Left ventricle myocardium superior (tissue), 1 donor: Measurements from ENCODE around the gene P2RY14. TPM values are rescaled to one million over a fixed set of nuclear protein-coding genes. Genes with fewer than 3 reads are reported as not detected.
A peak's percentile ranks its signal among the peaks of the same experiment; 100 is the strongest.

Experiments
- ATAC-seq: fragments of 200-7000 bp; cut with Tn5 transposase; one replicate; pipeline ENCODE4 v1.9.1; 2020; ENCODE audit warnings: mild to moderate bottlenecking, moderate library complexity
- DNase-seq: peaks from one replicate; pipeline ENCODE4 v3.0.0-alpha.2; 2020
- intact Hi-C: fragments of 100-400 bp; cut with micrococcal nuclease; formaldehyde crosslinking; loops from one replicate; pipeline ENCODE4 v1.11.0; 2022
- total RNA-seq: library from RNA; stranded (reverse); fragmentation: NEBNext Ultra II Directional; extraction: Animal tissue kit (Norgen Biotek cat#: 25700); gene quantifications from one replicate; pipeline ENCODE4 v1.2.1, GENCODE V29; 2021
- donor health status: DM: no; HTN: yes; CAD: no; lungs with severe emphysema.

Gene P2RY14
- total RNA-seq, 1 donor from 2014 or later = 4.4 TPM

GRCh38 chr3:151227266-151227806, 51.0 kb downstream of the P2RY14 start:
- ATAC-seq (peak; percentile 22), DNase-seq (no peak)
- intact Hi-C loops = loop anchor here (5.0 kb wide), 1 partner anchor 60 kb away; no protein-coding TSS in a partner anchor

- DNase-seq = no peak
- ATAC-seq = no peak
- intact Hi-C loops = loop anchor here (5.0 kb wide), 1 partner anchor 60 kb away; no protein-coding TSS in a partner anchor
Observed at GRCh38 chr3:151226825-151227224, 51.5 kb downstream of the P2RY14 start.

GRCh38 chr3:151226088-151226563, 52.2 kb downstream of the P2RY14 start:
- ATAC-seq = no peak
- DNase-seq = no peak
- intact Hi-C loops = loop anchor here (5.0 kb wide), 1 partner anchor 59 kb away; no protein-coding TSS in a partner anchor

- intact Hi-C loops = loop anchor here (5.0 kb wide), 1 partner anchor 58 kb away; no protein-coding TSS in a partner anchor
- ATAC-seq (no peak), DNase-seq (no peak)
Observed at GRCh38 chr3:151225040-151225975, 53.0 kb downstream of the P2RY14 start.

- intact Hi-C loops = no loop called here
- DNase-seq (no peak), ATAC-seq (no peak)
Observed at GRCh38 chr3:151224268-151224866, 54.0 kb downstream of the P2RY14 start.

- intact Hi-C loops = no loop called here
- ATAC-seq (peak; percentile 57), DNase-seq (no peak)
Observed at GRCh38 chr3:151219056-151219455, 59.3 kb downstream of the P2RY14 start.

GRCh38 chr3:151218136-151218535, 60.2 kb downstream of the P2RY14 start:
- intact Hi-C loops = no loop called here
- no peak for ATAC-seq
- DNase-seq = no peak

- intact Hi-C loops = no loop called here
- peak; percentile 82 for ATAC-seq
Observed at GRCh38 chr3:151216641-151217607, 61.4 kb downstream of the P2RY14 start.

GRCh38 chr3:151214459-151214858, 63.9 kb downstream of the P2RY14 start:
- DNase-seq (no peak), ATAC-seq (no peak)
- intact Hi-C loops = no loop called here

More at GRCh38 chr3:151216641-151217607, 61.4 kb downstream of the P2RY14 start:
- no peak for DNase-seq

GRCh38 chr3:151213881-151214280, 64.5 kb downstream of the P2RY14 start:
- ATAC-seq (no peak), DNase-seq (no peak)
- intact Hi-C loops = no loop called here

- intact Hi-C loops = no loop called here
- DNase-seq (no peak), ATAC-seq (no peak)
Observed at GRCh38 chr3:151213151-151213550, 65.2 kb downstream of the P2RY14 start.

- peak; percentile 46 for ATAC-seq
- intact Hi-C loops = no loop called here
Observed at GRCh38 chr3:151210676-151211381, 67.5 kb downstream of the P2RY14 start.

GRCh38 chr3:151209654-151210053, 68.7 kb downstream of the P2RY14 start:
- intact Hi-C loops = no loop called here
- DNase-seq = no peak
- no peak for ATAC-seq

More at GRCh38 chr3:151210676-151211381, 67.5 kb downstream of the P2RY14 start:
- DNase-seq = no peak

GRCh38 chr3:151206201-151206600, 72.1 kb downstream of the P2RY14 start:
- no peak for DNase-seq
- intact Hi-C loops = no loop called here
- no peak for ATAC-seq

GRCh38 chr3:151205482-151205881, 72.9 kb downstream of the P2RY14 start:
- DNase-seq (no peak), ATAC-seq (no peak)
- intact Hi-C loops = no loop called here

- no peak for DNase-seq
- intact Hi-C loops = no loop called here
- no peak for ATAC-seq
Observed at GRCh38 chr3:151204530-151205402, 73.6 kb downstream of the P2RY14 start.

- intact Hi-C loops = no loop called here
- no peak for ATAC-seq
- DNase-seq = no peak
Observed at GRCh38 chr3:151203051-151203420, 75.3 kb downstream of the P2RY14 start, which contains the start of gene GPR171. Gene GPR171, minus strand, starts transcription at chr3:151203216. Its CDS starts 3,830 bp downstream, at chr3:151199386.
